NCI-H1105 treated with DMSO at 0.1 percent for 48 hours (cell line): ENCODE results near the gene PPP2R5C.

Source experiments
- DNase-seq: peaks from one replicate; lab custom pipeline; 2025; lab: John Stamatoyannopoulos, UW

Gene PPP2R5C

GRCh38 chr14:101865288-101865687, 103.8 kb downstream of the PPP2R5C start:
- no peak for DNase-seq

- DNase-seq: no peak
These were observed 106.3 kb downstream of the PPP2R5C start for GRCh38 chr14:101867854-101868253.

- DNase-seq: no peak
These were observed 107.7 kb downstream of the PPP2R5C start for GRCh38 chr14:101869217-101869616.

GRCh38 chr14:101870273-101870939, 108.9 kb downstream of the PPP2R5C start:
- no peak for DNase-seq

- no peak for DNase-seq
These were observed 110.8 kb downstream of the PPP2R5C start for GRCh38 chr14:101872346-101872745.

GRCh38 chr14:101873076-101873825, 111.7 kb downstream of the PPP2R5C start:
- no peak for DNase-seq

- no peak for DNase-seq
These were observed 112.5 kb downstream of the PPP2R5C start for GRCh38 chr14:101873991-101874390.

- no peak for DNase-seq
These were observed 113.7 kb downstream of the PPP2R5C start for GRCh38 chr14:101875041-101875726.

GRCh38 chr14:101875727-101876554, 114.4 kb downstream of the PPP2R5C start:
- no peak for DNase-seq

- DNase-seq: no peak
These were observed 115.0 kb downstream of the PPP2R5C start for GRCh38 chr14:101876555-101876938.

- DNase-seq: no peak
These were observed 116.3 kb downstream of the PPP2R5C start for GRCh38 chr14:101877766-101878165.

GRCh38 chr14:101878211-101878821, 116.8 kb downstream of the PPP2R5C start:
- DNase-seq: no peak

- DNase-seq: no peak
These were observed 117.5 kb downstream of the PPP2R5C start for GRCh38 chr14:101878822-101879528.

- no peak for DNase-seq
These were observed 118.2 kb downstream of the PPP2R5C start for GRCh38 chr14:101879529-101880336.

GRCh38 chr14:101881426-101881825, 119.9 kb downstream of the PPP2R5C start:
- no peak for DNase-seq

- DNase-seq: no peak
These were observed 120.8 kb downstream of the PPP2R5C start for GRCh38 chr14:101882141-101882935.

GRCh38 chr14:101884089-101884933, 122.8 kb downstream of the PPP2R5C start:
- DNase-seq: no peak

GRCh38 chr14:101884934-101885576, 123.5 kb downstream of the PPP2R5C start:
- no peak for DNase-seq
